Stimulated activated CD4-positive, alpha-beta T cell treated with anti-CD3 and anti-CD28 coated beads, Interleukin-2, amount 100 ng/mL, for 24 hours (primary cell): ENCODE measurements around the gene TNRC6C.

Experiments
- DNase-seq, 2 donors: peaks; one replicate each; pipeline ENCODE4 v3.0.0-alpha.2; 2020

The TNRC6C gene

GRCh38 chr17:78142119-78142861 is 183.8 kb downstream of the TNRC6C start:
- DNase-seq = no peak

- DNase-seq = no peak
These were observed 185.0 kb downstream of the TNRC6C start for GRCh38 chr17:78143214-78144146.

GRCh38 chr17:78144147-78144719 is 185.7 kb downstream of the TNRC6C start:
- DNase-seq = no peak

- DNase-seq = no peak
These were observed 186.5 kb downstream of the TNRC6C start for GRCh38 chr17:78144736-78145641.

- DNase-seq = no peak
These were observed 188.0 kb downstream of the TNRC6C start for GRCh38 chr17:78146471-78146869.

DNA sequence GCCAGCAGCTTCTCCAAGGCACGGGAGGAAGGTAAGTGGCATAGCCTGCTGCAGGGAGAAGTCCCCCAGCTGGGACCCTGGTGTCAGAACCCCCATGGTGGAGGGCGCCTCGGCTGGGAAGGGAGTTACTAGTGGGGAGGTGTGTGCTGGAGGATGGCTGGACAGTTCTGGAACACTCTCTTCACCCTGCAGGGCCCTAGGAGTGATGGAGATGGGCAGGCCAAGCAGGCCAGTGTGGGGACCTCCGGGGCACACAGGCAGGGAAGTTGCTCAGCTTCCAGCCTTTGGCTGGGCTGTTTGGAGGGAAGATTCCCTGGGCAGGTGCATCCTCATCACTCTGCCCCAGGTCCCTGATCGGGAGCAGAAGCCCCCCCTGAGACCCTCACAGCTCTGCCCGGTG is 188.4 kb downstream of the TNRC6C start:
- no peak for DNase-seq

DNA sequence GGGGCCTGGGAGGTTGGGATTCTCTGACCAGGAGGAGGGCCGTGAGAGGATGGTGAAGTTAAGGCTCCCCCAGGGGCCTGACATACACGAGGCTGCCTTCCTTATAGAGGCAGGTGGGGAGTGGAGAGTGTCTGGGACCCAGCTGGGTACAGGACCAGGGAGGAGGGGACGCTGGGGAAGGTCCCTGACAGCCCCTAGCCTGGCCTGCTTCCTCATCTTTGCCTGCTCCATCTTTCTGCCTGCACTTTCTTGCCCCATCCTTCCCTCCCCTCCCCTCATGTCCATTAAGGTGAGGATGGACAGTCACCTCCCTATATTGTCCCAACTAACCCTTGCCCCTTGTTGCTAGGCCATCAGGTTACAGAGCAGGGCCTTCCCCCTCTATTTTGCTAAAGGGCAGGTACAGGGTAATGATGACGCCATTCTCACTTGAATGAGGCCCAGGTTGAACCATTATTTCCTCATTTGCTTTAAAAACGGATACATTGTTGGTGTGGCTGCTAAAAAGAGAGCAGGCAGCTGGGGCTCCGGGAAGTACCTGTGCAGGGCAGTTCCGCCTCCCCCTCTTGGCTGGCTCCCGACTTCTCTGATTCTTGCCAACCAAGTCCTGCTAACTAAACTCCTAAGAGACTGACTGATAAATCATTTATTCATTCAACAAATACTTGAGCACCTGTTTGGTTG is 189.0 kb downstream of the TNRC6C start:
- no peak for DNase-seq

DNA sequence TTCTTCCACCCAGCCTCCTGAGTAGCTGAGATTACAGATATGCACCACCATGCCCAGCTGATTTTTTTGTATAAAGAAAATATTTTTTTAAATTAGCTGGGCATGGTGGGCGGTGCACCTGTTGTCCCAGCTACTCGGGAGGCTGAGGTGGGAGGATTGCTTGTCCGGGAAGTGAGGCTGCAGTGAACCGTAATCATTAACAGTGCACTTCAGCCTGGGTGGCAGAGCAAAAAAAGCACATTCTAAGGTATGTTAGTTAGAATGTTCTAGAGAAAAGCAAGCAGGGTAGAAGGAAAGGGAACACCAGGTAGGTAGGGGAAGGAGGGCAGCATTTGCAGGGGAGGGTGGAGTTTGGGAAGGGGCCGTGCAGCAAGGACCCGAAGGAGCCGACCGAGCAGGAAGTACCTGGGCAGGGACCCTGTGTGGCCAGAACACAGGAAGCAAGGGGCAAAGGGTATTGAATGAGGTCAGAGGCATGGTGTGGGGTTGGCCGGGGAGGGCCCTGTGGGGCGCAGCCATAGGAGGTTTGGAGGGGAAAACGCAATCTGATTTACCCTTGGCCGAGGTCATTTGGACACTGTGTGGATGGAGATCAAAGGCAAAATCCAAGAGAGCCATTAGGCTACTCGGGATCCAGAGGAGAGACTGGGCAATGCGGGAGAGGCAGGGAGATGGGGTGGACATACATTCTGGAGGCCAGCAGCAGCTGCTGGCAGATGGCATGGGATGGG is 189.9 kb downstream of the TNRC6C start:
- no peak for DNase-seq

- DNase-seq = no peak
These were observed 193.1 kb downstream of the TNRC6C start for GRCh38 chr17:78151514-78152008.

DNA sequence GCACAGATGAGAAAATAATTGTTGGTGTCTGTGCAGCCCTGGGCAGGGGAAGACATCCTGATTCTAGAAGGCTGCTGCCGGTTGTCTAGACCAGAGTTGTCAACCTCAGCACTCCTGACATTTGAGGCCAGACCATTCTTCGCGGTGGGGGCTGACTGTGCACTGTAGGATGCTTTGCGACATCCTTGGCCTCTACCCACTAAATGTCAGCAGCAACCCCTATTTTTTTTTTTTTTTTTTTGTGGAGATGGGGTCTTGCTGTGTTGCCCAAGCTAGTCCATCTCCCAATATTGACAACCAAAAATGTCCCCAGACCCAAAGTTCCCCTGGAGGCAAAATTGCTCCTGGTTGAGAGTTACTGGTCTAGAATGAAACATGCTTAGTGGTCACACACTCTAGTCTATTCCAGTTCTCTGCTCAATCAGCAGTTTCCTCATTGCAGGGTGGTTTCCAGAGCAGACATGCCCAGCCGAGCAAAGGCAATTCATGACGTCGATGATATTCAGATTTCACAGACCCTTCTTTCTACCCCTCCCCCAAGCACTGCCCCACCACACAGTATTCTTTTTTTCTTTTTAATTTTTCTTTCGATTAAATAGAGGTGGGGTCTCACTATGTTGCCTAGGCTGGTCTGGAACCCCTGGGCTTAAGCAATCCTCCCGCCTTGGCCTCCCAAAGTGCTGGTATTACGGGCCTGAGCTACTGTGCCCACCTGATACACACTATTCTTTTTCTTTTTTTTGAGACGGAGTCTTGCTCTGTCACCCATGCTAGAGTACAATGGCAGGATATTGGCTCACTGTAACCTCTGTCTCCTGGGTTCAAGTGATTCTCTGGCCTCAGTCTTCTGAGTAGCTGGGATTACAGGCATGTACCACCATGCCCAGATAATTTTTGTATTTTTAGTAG is 196.7 kb downstream of the TNRC6C start:
- DNase-seq = no peak
